ENCODE data around the gene ATL2.
"Not testable (repeated sequence)": the region's sequence is repeated elsewhere in the genome, so short reads cannot be mapped to it uniquely, and the experiment has no call there.

Gene ATL2

DNA sequence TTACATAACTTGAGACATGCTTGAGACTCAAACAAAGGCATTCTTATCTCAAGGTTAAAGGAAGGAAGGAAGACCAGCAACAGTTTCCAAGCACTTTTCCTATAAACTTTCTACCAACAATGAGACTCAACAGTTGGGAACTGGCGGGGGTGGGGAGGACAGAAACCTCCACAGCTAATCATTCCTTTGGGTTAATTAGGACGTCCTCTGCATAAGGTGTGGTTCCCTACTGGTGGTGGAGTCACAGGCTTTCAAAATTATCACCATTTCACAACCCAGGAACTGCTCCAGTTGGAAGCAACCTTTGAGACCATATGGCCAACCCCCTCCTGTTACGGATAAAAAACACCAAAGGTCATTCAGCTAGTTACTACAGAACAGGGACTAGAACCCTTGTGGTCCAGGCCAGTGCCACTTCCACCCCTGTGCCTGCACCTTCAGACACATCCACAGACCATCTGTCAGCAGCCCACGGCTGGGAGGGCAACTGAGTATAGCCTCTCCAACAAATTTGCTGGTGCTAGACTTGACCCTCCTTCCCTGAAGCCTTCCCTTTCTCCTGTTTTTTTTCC, 30.1 kb upstream of the ATL2 start:
- H3K4me1 Mint-ChIP-seq, result peaks cover 12% of the 10 kb centered on the region
- no peaks in the 10 kb centered on the region for H3K36me3 Mint-ChIP-seq
- H3K9me3 Mint-ChIP-seq, result no peaks in the 10 kb centered on the region
- H3K4me3 Mint-ChIP-seq, result no peak overlapping the region
- no peak overlapping the region for H3K27ac Mint-ChIP-seq
- no peak for ATAC-seq (ENCODE audit: low read depth)
- H3K27me3 Mint-ChIP-seq, result no peaks in the 10 kb centered on the region
- DNase-seq (ENCODE audit: low spot score in 2 of 2), result no peak

DNA sequence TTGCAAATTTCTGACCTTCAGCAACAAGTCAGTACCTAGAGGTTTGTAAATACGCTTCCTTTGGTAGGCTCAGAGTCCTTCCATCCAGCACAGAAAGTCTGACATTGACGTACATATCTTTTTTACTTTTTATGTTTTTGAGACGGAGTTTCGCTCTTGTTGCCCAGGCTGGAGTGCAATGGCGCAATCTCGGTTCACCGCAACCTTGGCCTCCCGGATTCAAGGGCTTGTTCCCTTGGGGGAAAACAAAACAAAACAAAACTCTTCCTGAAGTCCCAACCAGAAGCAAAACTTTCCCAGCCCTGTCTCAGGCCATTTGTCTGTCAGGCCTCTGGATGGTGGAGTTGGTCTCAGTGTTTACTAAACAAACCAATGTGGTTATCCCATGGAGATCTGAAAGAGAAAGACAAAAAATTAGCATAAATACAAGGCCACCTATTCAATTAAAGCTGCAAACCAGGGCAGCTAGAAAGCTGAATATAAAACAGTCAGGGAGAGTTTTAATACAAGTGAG, 29.6 kb upstream of the ATL2 start:
- peaks cover 12% of the 10 kb centered on the region for H3K4me1 Mint-ChIP-seq
- ATAC-seq (ENCODE audit: low read depth) (no peak), DNase-seq (ENCODE audit: low spot score in 2 of 2) (no peak)
- H3K36me3 Mint-ChIP-seq, result no peaks in the 10 kb centered on the region
- H3K4me3 Mint-ChIP-seq, result no peak overlapping the region
- H3K27ac Mint-ChIP-seq, result no peak overlapping the region
- no peaks in the 10 kb centered on the region for H3K9me3 Mint-ChIP-seq
- no peaks in the 10 kb centered on the region for H3K27me3 Mint-ChIP-seq

DNA sequence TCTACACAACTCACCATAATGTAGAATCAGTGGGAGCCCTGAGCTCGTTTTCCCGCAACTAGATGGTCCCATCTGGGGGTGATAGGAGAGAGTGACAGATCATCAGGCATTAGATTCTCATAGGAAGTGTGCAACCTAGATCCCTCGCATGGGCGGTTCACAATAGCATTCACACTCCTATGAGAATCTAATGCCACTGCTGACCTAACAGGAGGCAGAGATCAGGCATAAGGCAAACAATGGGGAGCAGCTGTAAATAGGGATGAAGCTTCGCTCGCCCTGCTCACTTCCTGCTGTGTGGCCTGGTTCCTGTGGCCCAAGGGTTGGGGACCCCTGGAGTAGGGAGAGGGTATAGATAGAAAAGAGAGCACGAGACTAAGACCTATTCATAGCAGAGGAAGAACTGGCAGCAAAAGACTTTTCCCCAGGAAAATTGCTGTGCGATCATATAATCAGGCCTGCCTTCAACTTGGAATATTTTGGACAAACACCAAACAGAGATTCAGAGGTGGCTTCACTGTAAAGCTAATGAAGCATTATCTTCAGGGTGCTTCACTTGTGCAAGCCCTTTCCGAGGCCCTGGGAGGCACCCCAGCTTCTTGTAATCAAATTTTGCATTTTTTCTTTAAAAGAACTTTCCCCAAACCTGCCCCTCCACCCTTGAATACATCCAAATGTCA, 29.0 kb upstream of the ATL2 start:
- H3K9me3 Mint-ChIP-seq, result no peaks in the 10 kb centered on the region
- no peak for ATAC-seq (ENCODE audit: low read depth)
- H3K36me3 Mint-ChIP-seq, result no peaks in the 10 kb centered on the region
- H3K4me3 Mint-ChIP-seq, result no peak overlapping the region
- H3K4me1 Mint-ChIP-seq, result peaks cover 12% of the 10 kb centered on the region
- H3K27ac Mint-ChIP-seq, result no peak overlapping the region
- H3K27me3 Mint-ChIP-seq, result no peaks in the 10 kb centered on the region
- DNase-seq (ENCODE audit: low spot score in 2 of 2), result no peak

DNA sequence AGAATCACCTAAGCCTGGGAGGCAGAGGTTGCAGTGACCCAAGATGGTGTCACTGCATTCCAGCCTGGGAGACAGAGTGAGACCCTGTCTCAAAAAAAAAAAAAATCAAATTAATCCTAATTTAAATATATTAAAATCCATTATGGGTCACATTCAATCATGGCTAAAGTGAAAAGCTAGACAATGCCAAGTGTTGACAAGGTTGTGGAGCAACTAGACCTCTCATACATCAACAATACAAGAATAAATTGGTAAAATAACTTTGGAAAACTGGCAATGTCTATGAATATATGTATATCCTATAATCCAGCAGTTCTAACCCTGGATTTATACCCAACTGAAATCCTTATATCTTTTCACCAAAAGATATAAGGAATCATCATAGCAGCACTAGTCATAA, 23.4 kb upstream of the ATL2 start:
- Mint-ChIP-seq H3K27me3 (no peaks in the 10 kb centered on the region), H3K36me3 (no peaks in the 10 kb centered on the region), H3K4me3 (no peak overlapping the region), H3K4me1 (no peaks in the 10 kb centered on the region), H3K27ac (no peak overlapping the region), H3K9me3 (no peaks in the 10 kb centered on the region)
- ATAC-seq (ENCODE audit: low read depth) (no peak), DNase-seq (ENCODE audit: low spot score in 2 of 2) (no peak)

- Mint-ChIP-seq H3K36me3 (peaks cover 1% of the 10 kb centered on the region), H3K4me1 (peaks cover 8% of the 10 kb centered on the region), H3K9me3 (no peaks in the 10 kb centered on the region), H3K27ac (no peak overlapping the region), H3K4me3 (no peak overlapping the region), H3K27me3 (peaks cover 7% of the 10 kb centered on the region)
- no peak for DNase-seq (ENCODE audit: low spot score in 2 of 2)
- ATAC-seq (ENCODE audit: low read depth), result no peak
Observed at GRCh38 chr2:38398739-38399138, 21.7 kb upstream of the ATL2 start.

DNA sequence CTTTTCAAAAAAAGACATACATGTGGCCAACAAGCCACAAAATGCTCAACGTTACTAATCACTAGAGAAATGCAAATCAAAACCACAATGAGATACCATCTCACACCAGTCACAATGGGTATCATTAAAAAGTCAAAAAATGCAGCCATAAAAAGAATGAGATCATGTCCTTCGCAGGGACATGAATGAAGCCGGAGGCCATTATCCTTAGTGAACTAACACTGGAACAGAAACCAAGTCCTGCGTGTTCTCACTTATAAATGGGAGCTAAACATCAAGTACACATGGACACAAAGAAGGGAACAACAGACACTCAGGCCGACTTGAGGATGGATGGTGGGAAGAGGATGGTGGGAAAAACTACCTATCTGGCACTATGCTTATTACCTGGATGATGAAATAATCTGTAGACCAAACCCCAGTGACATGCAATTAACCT, 17.8 kb upstream of the ATL2 start:
- ATAC-seq (ENCODE audit: low read depth), result peak; percentile 32
- DNase-seq (ENCODE audit: low spot score in 2 of 2), result no peak
- peaks cover 1% of the 10 kb centered on the region for H3K36me3 Mint-ChIP-seq
- no peak overlapping the region for H3K27ac Mint-ChIP-seq
- no peaks in the 10 kb centered on the region for H3K9me3 Mint-ChIP-seq
- H3K4me1 Mint-ChIP-seq, result peaks cover 8% of the 10 kb centered on the region
- no peak overlapping the region for H3K4me3 Mint-ChIP-seq
- peaks cover 15% of the 10 kb centered on the region for H3K27me3 Mint-ChIP-seq

GRCh38 chr2:38394041-38394440, 17.0 kb upstream of the ATL2 start:
- Mint-ChIP-seq H3K4me3 (no peak overlapping the region), H3K4me1 (peaks cover 9% of the 10 kb centered on the region), H3K27ac (no peak overlapping the region), H3K36me3 (peaks cover 1% of the 10 kb centered on the region), H3K9me3 (no peaks in the 10 kb centered on the region), H3K27me3 (peaks cover 15% of the 10 kb centered on the region)
- DNase-seq (ENCODE audit: low spot score in 2 of 2), result no peak
- no peak for ATAC-seq (ENCODE audit: low read depth)

DNA sequence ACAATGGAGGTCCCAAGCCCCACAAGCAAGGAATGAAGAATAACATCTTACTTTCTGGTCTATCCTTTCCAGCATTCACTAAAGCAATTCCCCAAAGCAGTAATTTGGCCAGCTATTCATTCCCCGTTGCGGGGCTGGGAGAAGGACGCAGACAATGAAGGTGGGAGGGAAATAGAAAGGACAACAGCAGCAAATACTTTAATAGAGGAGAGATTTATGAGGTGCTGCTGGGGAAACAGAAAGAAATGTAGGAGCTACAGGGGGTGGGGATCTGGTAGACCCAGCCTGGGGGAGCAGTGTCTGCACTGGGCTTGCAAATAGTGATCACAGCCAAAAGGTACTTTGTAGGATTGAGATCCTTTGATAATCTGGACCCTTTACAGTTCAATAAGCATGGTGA, 13.9 kb upstream of the ATL2 start:
- ATAC-seq (ENCODE audit: low read depth) (no peak), DNase-seq (ENCODE audit: low spot score in 2 of 2) (no peak)
- H3K27ac Mint-ChIP-seq, result no peak overlapping the region
- peaks cover 20% of the 10 kb centered on the region for H3K4me1 Mint-ChIP-seq
- peaks cover 1% of the 10 kb centered on the region for H3K9me3 Mint-ChIP-seq
- H3K4me3 Mint-ChIP-seq, result no peak overlapping the region
- H3K36me3 Mint-ChIP-seq, result peaks cover 1% of the 10 kb centered on the region
- H3K27me3 Mint-ChIP-seq, result peaks cover 15% of the 10 kb centered on the region

DNA sequence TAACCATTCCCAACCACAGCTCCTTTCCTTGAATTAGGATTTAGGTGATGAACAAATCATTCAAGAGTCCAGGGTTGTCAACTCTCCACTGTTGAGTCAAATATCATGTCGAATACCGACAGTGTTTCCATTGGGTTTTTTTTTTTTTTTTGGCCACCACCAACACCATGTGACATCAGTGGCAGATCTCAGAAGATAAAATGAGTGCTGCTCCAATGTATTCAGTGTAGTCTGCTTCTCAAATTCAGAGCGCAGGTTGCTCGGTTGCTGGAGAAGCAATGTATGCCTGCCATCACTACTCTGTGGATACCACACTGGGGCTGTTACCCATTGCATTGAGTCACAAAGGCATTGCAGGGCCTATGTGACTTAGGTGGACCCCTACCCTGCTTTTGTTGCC, 10.8 kb upstream of the ATL2 start:
- ATAC-seq (ENCODE audit: low read depth) (no peak), DNase-seq (ENCODE audit: low spot score in 2 of 2) (no peak)
- Mint-ChIP-seq H3K4me3 (no peak overlapping the region), H3K4me1 (peaks cover 12% of the 10 kb centered on the region), H3K9me3 (peaks cover 1% of the 10 kb centered on the region), H3K27ac (no peak overlapping the region), H3K36me3 (no peaks in the 10 kb centered on the region), H3K27me3 (peaks cover 8% of the 10 kb centered on the region)

DNA sequence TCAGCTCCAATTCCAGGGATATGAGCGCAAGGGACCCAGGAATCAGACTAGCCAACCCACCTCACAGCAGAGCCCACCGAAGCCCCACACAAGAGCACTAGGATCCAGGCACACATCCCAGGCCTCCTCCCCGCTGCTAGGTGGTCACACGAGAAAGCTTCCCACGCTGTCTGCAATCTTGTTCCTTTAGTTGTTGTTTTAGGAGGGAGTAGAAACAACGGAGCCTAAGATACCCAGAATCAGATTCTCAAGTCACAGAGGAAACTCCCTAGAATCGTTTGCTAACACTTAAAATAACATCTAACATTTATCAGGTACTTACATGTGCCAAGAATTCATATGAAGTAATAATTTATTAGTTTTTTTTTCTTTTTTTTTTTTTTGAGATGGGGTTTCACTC, 9.7 kb upstream of the ATL2 start:
- Mint-ChIP-seq H3K4me3 (no peak overlapping the region), H3K27ac (no peak overlapping the region)
- ATAC-seq (ENCODE audit: low read depth), result no peak

GRCh38 chr2:38386377-38386776, 9.3 kb upstream of the ATL2 start:
- no peaks in the 10 kb centered on the region for H3K36me3 Mint-ChIP-seq

More for the DNA sequence above, 9.7 kb upstream of the ATL2 start:
- Mint-ChIP-seq H3K27me3 (peaks cover 6% of the 10 kb centered on the region), H3K9me3 (peaks cover 1% of the 10 kb centered on the region), H3K4me1 (peaks cover 12% of the 10 kb centered on the region), H3K36me3 (no peaks in the 10 kb centered on the region)
- no peak for DNase-seq (ENCODE audit: low spot score in 2 of 2)

DNA sequence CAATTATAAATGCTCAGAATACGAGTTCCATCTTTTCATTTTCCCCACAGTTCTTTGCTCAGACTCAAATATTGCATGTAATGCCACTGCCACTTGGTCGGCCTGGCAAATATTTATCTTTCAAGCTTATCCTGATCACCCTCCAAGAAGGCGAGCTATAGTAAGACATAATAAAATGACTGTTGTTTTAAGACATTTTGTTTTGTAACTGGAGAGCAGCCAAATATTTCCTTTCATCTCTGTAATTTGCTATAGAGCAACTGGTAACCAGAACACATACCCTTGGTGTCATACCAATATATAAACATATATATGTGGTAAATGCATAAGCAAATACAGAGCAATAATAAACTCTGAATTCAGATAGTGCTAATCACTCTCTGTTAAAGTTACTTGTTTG, 7.3 kb upstream of the ATL2 start:
- Mint-ChIP-seq H3K9me3 (peaks cover 1% of the 10 kb centered on the region), H3K27me3 (no peaks in the 10 kb centered on the region), H3K4me3 (no peak overlapping the region), H3K27ac (no peak overlapping the region), H3K36me3 (no peaks in the 10 kb centered on the region), H3K4me1 (peaks cover 20% of the 10 kb centered on the region)
- no peak for DNase-seq (ENCODE audit: low spot score in 2 of 2)
- no peak for ATAC-seq (ENCODE audit: low read depth)

More at GRCh38 chr2:38386377-38386776, 9.3 kb upstream of the ATL2 start:
- no peak for DNase-seq (ENCODE audit: low spot score in 2 of 2)
- no peak overlapping the region for H3K27ac Mint-ChIP-seq
- H3K4me1 Mint-ChIP-seq, result peaks cover 12% of the 10 kb centered on the region
- ATAC-seq (ENCODE audit: low read depth), result no peak
- H3K9me3 Mint-ChIP-seq, result peaks cover 1% of the 10 kb centered on the region
- no peak overlapping the region for H3K4me3 Mint-ChIP-seq
- peaks cover 6% of the 10 kb centered on the region for H3K27me3 Mint-ChIP-seq

DNA sequence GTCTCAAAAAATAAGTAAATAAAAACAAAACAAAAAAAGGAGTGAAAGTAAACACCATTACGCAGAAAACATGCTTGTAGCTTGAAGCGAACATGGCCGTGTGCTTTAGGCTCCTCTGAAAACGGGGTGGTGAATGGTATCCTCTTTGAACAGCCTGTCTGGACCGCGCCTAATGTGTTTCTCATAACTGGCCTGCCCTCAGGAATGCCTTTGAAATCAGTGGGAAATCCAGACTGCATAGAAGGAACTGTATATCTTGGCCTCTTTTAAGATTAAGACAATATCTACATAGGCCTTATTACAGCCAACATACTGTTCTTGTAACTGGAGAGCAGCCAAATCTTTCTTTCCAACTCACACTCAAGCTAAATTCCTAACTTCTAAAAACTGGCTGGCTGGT, 6.7 kb upstream of the ATL2 start:
- ATAC-seq (ENCODE audit: low read depth); DNase-seq (ENCODE audit: low spot score in 2 of 2); H3K36me3 Mint-ChIP-seq; H3K27me3 Mint-ChIP-seq; H3K27ac Mint-ChIP-seq; H3K4me3 Mint-ChIP-seq; H3K9me3 Mint-ChIP-seq: not testable (repeated sequence)
- H3K4me1 Mint-ChIP-seq, result peaks cover 16% of the 10 kb centered on the region

DNA sequence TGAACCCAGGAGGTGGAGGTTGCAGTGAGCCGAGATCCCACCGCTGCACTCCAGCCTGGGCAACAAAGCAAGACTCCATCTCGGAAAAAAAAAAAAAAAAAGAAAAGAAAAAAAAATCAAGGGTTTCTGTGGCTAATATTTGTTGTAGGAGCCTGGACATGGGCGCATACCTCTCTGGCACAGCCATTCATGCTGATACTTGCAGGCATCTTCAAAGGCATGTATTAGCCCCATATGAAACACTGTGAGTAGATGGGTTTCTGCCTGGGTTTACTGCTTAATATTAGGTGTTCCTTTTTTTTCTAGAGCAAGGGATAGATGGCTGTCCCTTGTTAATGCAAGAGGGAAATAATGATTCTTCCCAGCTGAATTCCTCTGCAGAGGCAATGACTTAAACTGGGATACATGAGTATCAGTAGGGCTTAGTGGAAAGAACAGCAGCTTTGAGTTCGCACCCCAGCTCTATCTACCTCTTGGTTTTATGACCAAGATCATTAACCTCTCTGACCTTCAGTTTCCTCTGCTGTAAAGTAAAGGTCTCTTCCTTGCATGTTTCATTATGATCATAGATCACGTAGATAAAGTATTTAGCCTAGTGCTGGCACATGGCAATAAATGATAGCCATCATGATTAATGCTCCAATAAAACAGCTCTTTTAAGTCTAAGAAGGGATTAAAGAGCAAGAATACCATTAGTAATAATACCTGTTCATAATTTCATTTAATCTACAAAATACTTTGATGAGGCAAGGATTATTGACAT, 4.5 kb upstream of the ATL2 start:
- DNase-seq (ENCODE audit: low spot score in 2 of 2) (no peak), ATAC-seq (ENCODE audit: low read depth) (no peak)
- Mint-ChIP-seq H3K4me1 (peaks cover 18% of the 10 kb centered on the region), H3K27ac (no peak overlapping the region), H3K27me3 (no peaks in the 10 kb centered on the region), H3K36me3 (no peaks in the 10 kb centered on the region), H3K4me3 (no peak overlapping the region), H3K9me3 (peaks cover 1% of the 10 kb centered on the region)
